Ovary (tissue), 9 donors: Measurements from ENCODE around the gene ZNF317. TPM values are rescaled to one million over a fixed set of nuclear protein-coding genes. Genes with fewer than 3 reads are reported as not detected.
"Not testable (repeated sequence)": the region's sequence is repeated elsewhere in the genome, so short reads cannot be mapped to it uniquely, and the experiment has no call there.

ENCODE experiments used
- DNase-seq, 5 donors: peaks; one replicate each; pipeline ENCODE4 v3.0.0-alpha.2; 2019 to 2020
- H3K27ac ChIP-seq, 2 donors: fragments of 200-600 bp; one replicate each; pipeline versions ENCODE4 v1.5.1 to v1.8.0; 2019 to 2022
- H3K27me3 ChIP-seq: fragments of 200-600 bp; one replicate; pipeline ENCODE4 v1.8.0; 2022
- H3K36me3 ChIP-seq: fragments of 200-600 bp; sonication (generic); one replicate; pipeline ENCODE4 v1.5.1; 2019
- H3K4me1 ChIP-seq: one replicate; pipeline ENCODE4 v1.8.1; 2013; ENCODE audit warnings: mild to moderate bottlenecking, moderate library complexity; ENCODE audit not compliant: insufficient read depth
- H3K4me3 ChIP-seq: fragments of 200-600 bp; sonication (generic); one replicate; pipeline ENCODE4 v1.5.1; 2017
- H3K9me3 ChIP-seq, 2 donors: fragments of 200-600 bp in 1 of 2; sonication (generic) in 1 of 2; one replicate each; pipeline versions ENCODE4 v1.5.1 to v1.8.1; 2013 to 2019; ENCODE audit warnings: mild to moderate bottlenecking in 1 of 2, moderate library complexity in 1 of 2
- CTCF ChIP-seq, 3 donors: fragments of 450-650 bp in 2 of 3; fragments of 200-600 bp in 1 of 3; IDR thresholded peaks; one replicate each; pipeline versions ENCODE4 v1.5.1 to v1.8.0; 2016 to 2022; ENCODE audit warnings: antibody characterized with exemption in 3 of 3, mild to moderate bottlenecking in 1 of 3
- EP300 ChIP-seq: sonication (generic); formaldehyde crosslinking; IDR thresholded peaks from one replicate; pipeline ENCODE4 v1.6.1; 2017; ENCODE audit warnings: antibody characterized with exemption
- POLR2A ChIP-seq: fragments of 450-650 bp; IDR thresholded peaks from one replicate; pipeline ENCODE4 v1.6.1; 2017; ENCODE audit warnings: antibody characterized with exemption, mild to moderate bottlenecking, moderate library complexity
- WGBS, 3 donors: extraction: QIAGEN DNeasy Blood & Tissue Kit in 1 of 3; methylation state at CpG; one replicate each; pipeline versions ENCODE4 v1.1.5 to v1.1.7; 2013 to 2017; 5-methylcytosine and 5-hydroxymethylcytosine counted together
- intact Hi-C, 4 donors: fragments of 100-400 bp; cut with DNase I; formaldehyde crosslinking; loops; one replicate each; pipeline versions ENCODE4 v1.11.0 to v1.15.1; 2022 to 2023
- polyA plus RNA-seq, 2 donors: library from polyadenylated mRNA; stranded (reverse); fragments of 200-250 nt in 1 of 2; fragments of 350-450 nt in 1 of 2; fragmentation: Illumina TruSeq in 1 of 2; extraction: RNeasy Lipid Tissue Mini Kit (QIAGEN cat#74804) in 1 of 2; gene quantifications; one replicate each; pipeline ENCODE4 v1.2.3, GENCODE V29; 2013 to 2014
- total RNA-seq, 7 donors: library from RNA; depleted of rRNA in 2 of 7; stranded (reverse); fragments of >200 nt in 2 of 7; fragmentation: NEBNext Ultra II Directional in 3 of 7; extraction: Animal tissue kit (Norgen Biotek cat#: 25700) in 3 of 7; gene quantifications; one replicate each; pipeline versions ENCODE4 v1.1.0 to v1.2.4, GENCODE V29; 2016 to 2023
- donor health status: DM: no; HTN: no; CAD: no; lungs with moderate emphysema.
- donor health status: DM: no; HTN: no; CAD: no.
- donor health status: Bipolar disorder and iron deficiency.
- donor health status: DM: yes; HTN: yes; CAD: no.
- donor health status: DM: no; HTN: no; CAD: no.
- donor health status: DM: yes; HTN: yes; CAD: no.

The ZNF317 gene
- total and polyA plus RNA-seq, 9 donors, result 10.8 to 37.1 (median 27.1) TPM

- no peak for TF ChIP-seq CTCF (IDR thresholded peaks at IDR 0.05)
- no peak for TF ChIP-seq EP300
- no peak for TF ChIP-seq POLR2A
- H3K27ac ChIP-seq, result no peak within 1 kb of the TSS
- DNase-seq, result no peak
- no peaks in the 10 kb centered on the region for H3K36me3 ChIP-seq
- H3K4me1 ChIP-seq, result no peaks in the 10 kb centered on the region
- no peaks in the 10 kb centered on the region for H3K9me3 ChIP-seq
- intact Hi-C loops, result no loop called here
- no peak within 1 kb of the TSS for H3K4me3 ChIP-seq
- 56 to 66% (median 62%) methylated on average over 4 of the region's 4 CpGs for WGBS, 3 donors
- no peaks in the 10 kb centered on the region for H3K27me3 ChIP-seq
Measured at GRCh38 chr19:9178901-9179300, 38.7 kb downstream of the ZNF317 start, which contains the start of gene OR7D2. TSS of gene OR7D2 (plus strand) at chr19:9178979. CDS start at chr19:9185782, 6,803 bp downstream.

GRCh38 chr19:9183000-9183399, 42.8 kb downstream of the ZNF317 start:
- 91 to 95% (median 91%) methylated on average over 17 of the region's 17 CpGs for WGBS, 3 donors
- intact Hi-C loops, result no loop called here
- Histone ChIP-seq H3K4me1 (no peaks in the 10 kb centered on the region), H3K4me3 (no peak overlapping the region), H3K9me3 (no peaks in the 10 kb centered on the region), H3K36me3 (no peaks in the 10 kb centered on the region), H3K27me3 (no peaks in the 10 kb centered on the region), H3K27ac (no peak overlapping the region)
- no peak for TF ChIP-seq POLR2A
- TF ChIP-seq EP300, result no peak
- no peak for TF ChIP-seq CTCF (IDR thresholded peaks at IDR 0.05)
- no peak for DNase-seq

GRCh38 chr19:9187191-9187590, 47.0 kb downstream of the ZNF317 start:
- intact Hi-C loops, result no loop called here
- TF ChIP-seq EP300 (no peak), POLR2A (no peak), CTCF (IDR thresholded peaks at IDR 0.05) (no peak)
- no peaks in the 10 kb centered on the region for H3K27me3 ChIP-seq
- H3K36me3 ChIP-seq, result no peaks in the 10 kb centered on the region
- no peaks in the 10 kb centered on the region for H3K4me1 ChIP-seq
- no peaks in the 10 kb centered on the region for H3K9me3 ChIP-seq
- WGBS, 3 donors, result 62 to 87% (median 75%) methylated on average over 6 of the region's 6 CpGs
- no peak for DNase-seq
- H3K27ac ChIP-seq, result no peak overlapping the region
- H3K4me3 ChIP-seq, result no peak overlapping the region

- H3K4me3 ChIP-seq, result no peak overlapping the region
- H3K27me3 ChIP-seq, result no peaks in the 10 kb centered on the region
- no peak overlapping the region for H3K27ac ChIP-seq
- H3K4me1 ChIP-seq, result no peaks in the 10 kb centered on the region
- TF ChIP-seq CTCF (IDR thresholded peaks at IDR 0.05) (no peak), EP300 (no peak), POLR2A (no peak)
- intact Hi-C loops, result no loop called here
- DNase-seq, result no peak
- no peaks in the 10 kb centered on the region for H3K36me3 ChIP-seq
- 55 to 72% (median 69%) methylated on average over 7 of the region's 7 CpGs for WGBS, 3 donors
- no peaks in the 10 kb centered on the region for H3K9me3 ChIP-seq
Measured at GRCh38 chr19:9189535-9189934, 49.3 kb downstream of the ZNF317 start.

GRCh38 chr19:9198044-9198443, 57.8 kb downstream of the ZNF317 start:
- intact Hi-C loops, DNase-seq, H3K4me1 ChIP-seq, H3K4me3 ChIP-seq, H3K9me3 ChIP-seq, H3K36me3 ChIP-seq, H3K27me3 ChIP-seq, H3K27ac ChIP-seq: not testable (repeated sequence)
- 66 to 83% (median 69%) methylated on average over 2 of the region's 2 CpGs for WGBS, 3 donors
